PC-9 (cell line): ENCODE data around the gene LIMCH1.

Experiments used
- EZH2 ChIP-seq: fragments of 200-600 bp; sonication (generic); IDR thresholded peaks from 2 replicates; pipeline ENCODE4 v1.8.0; 2017; ENCODE audit warnings: antibody characterized with exemption, low read depth
- TF ChIP-seq, protein P1 (sequence below): fragments of 200-600 bp; sonication (generic); conservative IDR thresholded peaks from 2 replicates; pipeline ENCODE4 v1.6.1; 2017; ENCODE audit warnings: mixed run types, antibody characterized with exemption, mild to moderate bottlenecking, moderate library complexity

DNA sequence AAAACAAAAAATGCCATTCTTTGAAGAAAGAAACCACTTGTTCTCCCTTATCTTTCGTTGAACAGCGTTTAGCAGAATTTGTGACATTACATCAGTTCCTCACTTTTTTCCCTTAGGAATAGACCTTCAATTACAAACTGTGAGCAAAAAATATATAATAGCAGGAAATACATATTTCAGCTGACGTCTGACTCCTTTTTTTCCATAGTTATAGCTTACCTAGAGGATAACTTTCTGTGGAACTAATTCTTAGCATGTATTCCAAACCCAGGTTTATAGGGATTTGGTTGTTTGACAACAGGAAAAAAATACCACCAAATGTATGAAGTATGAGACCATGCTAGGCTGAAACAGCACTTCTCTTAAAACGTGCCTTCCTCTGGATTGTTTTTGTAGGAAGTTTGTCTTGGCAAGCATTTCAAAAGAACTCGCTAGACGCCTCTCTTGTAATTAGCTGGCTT, 2.0 kb upstream of the LIMCH1 start:
- TF ChIP-seq, protein P1, sequence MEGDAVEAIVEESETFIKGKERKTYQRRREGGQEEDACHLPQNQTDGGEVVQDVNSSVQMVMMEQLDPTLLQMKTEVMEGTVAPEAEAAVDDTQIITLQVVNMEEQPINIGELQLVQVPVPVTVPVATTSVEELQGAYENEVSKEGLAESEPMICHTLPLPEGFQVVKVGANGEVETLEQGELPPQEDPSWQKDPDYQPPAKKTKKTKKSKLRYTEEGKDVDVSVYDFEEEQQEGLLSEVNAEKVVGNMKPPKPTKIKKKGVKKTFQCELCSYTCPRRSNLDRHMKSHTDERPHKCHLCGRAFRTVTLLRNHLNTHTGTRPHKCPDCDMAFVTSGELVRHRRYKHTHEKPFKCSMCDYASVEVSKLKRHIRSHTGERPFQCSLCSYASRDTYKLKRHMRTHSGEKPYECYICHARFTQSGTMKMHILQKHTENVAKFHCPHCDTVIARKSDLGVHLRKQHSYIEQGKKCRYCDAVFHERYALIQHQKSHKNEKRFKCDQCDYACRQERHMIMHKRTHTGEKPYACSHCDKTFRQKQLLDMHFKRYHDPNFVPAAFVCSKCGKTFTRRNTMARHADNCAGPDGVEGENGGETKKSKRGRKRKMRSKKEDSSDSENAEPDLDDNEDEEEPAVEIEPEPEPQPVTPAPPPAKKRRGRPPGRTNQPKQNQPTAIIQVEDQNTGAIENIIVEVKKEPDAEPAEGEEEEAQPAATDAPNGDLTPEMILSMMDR, result no peak
- no peak for TF ChIP-seq EZH2
